Natural killer cell (primary cell): Measurements from ENCODE around the gene CALD1. TPM values are rescaled to one million over a fixed set of nuclear protein-coding genes. Genes with fewer than 3 reads are reported as not detected.

Source experiments
- ATAC-seq, 3 donors: fragments of 150-1000 bp in 2 of 3; fragments of 200-7000 bp in 1 of 3; cut with Tn5 transposase; 1 replicate in 1 of 3; 2 replicates in 2 of 3; pipeline ENCODE4 v1.10.0; 2021; ENCODE audit warnings: mild to moderate bottlenecking in 2 of 3, moderate library complexity in 2 of 3
- DNase-seq, 2 donors: peaks; one replicate each; pipeline versions ENCODE4 v3.0.0 to v3.0.0-alpha.2; 2013 to 2021; ENCODE audit warnings: mixed read lengths in 1 of 2
- H3K27ac ChIP-seq: one replicate; pipeline ENCODE4 v1.5.1; 2013; ENCODE audit warnings: mild to moderate bottlenecking, low read length
- H3K27me3 ChIP-seq: one replicate; pipeline ENCODE4 v1.6.1; 2013; ENCODE audit warnings: low read length; ENCODE audit not compliant: control insufficient read depth, insufficient read depth
- H3K36me3 ChIP-seq: one replicate; pipeline ENCODE4 v1.6.1; 2013; ENCODE audit warnings: low read length; ENCODE audit not compliant: control insufficient read depth, insufficient read depth
- H3K4me1 ChIP-seq: one replicate; pipeline ENCODE4 v1.6.1; 2013; ENCODE audit warnings: low read length; ENCODE audit not compliant: control insufficient read depth, insufficient read depth
- H3K4me3 ChIP-seq: one replicate; pipeline ENCODE4 v1.5.1; 2013; ENCODE audit warnings: low read length
- H3K9me3 ChIP-seq: one replicate; pipeline ENCODE4 v1.6.1; 2013; ENCODE audit warnings: low read length; ENCODE audit not compliant: control insufficient read depth, insufficient read depth
- H3K27ac Mint-ChIP-seq, 2 donors: one replicate each; pipeline ENCODE4 v1.8.0; 2022; ENCODE audit warnings: mild to moderate bottlenecking in 2 of 2, mixed read lengths in 2 of 2, moderate library complexity in 1 of 2
- H3K27me3 Mint-ChIP-seq, 2 donors: one replicate each; pipeline ENCODE4 v1.8.0; 2022; ENCODE audit warnings: low read depth in 2 of 2, mixed read lengths in 2 of 2
- H3K36me3 Mint-ChIP-seq: one replicate; pipeline ENCODE4 v1.8.0; 2022; ENCODE audit warnings: mixed read lengths
- H3K4me1 Mint-ChIP-seq, 2 donors: one replicate each; pipeline ENCODE4 v1.8.0; 2022; ENCODE audit warnings: mixed read lengths in 2 of 2
- H3K4me3 Mint-ChIP-seq: one replicate; pipeline ENCODE4 v1.8.0; 2022; ENCODE audit warnings: mild to moderate bottlenecking, moderate library complexity, mixed read lengths
- H3K9me3 Mint-ChIP-seq, 2 donors: one replicate each; pipeline ENCODE4 v1.8.0; 2022; ENCODE audit warnings: mixed read lengths in 2 of 2
- WGBS: methylation state at CpG from one replicate; pipeline ENCODE4 v1.1.7; 2013; ENCODE audit warnings: missing lambda C conversion rate; ENCODE audit not compliant: insufficient coverage; 5-methylcytosine and 5-hydroxymethylcytosine counted together
- intact Hi-C: fragments of 100-400 bp; cut with micrococcal nuclease; formaldehyde crosslinking; loops from one replicate; pipeline ENCODE4 v1.14.2; 2022
- total RNA-seq, 4 donors: library from RNA; stranded (reverse); fragments of 120-200 nt in 1 of 4; gene quantifications; one replicate each; pipeline versions ENCODE4 v1.2.3 to v1.2.4, GENCODE V29; 2013 to 2022
- TF ChIP-seq, protein P1 (sequence below): fragments of 200-600 bp; IDR thresholded peaks from one replicate; pipeline ENCODE4 v1.8.0; 2022; ENCODE audit warnings: antibody characterized with exemption

CALD1 gene
- total RNA-seq, 3 donors from 2014 or later (not counting 1 experiment from before 2014, with no cell fraction given): 0.14 to 2.5 (median 1.0) TPM

DNA sequence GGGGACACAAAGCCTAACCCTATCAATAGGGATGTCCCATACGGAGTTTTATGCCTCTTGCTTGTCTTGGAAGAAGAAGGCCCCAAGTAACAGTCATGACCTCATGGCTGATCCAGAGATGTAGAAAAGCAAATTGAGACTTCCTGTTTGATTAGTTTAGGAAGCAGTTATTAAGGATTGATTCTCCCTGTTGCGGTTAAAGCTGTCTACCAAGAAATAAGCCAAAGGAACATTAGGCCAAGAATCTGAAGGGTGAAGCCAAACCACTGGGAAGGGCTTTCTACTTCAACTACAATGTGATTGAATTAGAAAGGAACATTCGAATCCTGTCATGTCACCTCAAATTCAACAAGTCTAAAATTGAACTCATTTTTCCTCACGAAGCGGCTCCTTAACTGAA is 146.3 kb downstream of the CALD1 start:
- Mint-ChIP-seq H3K27ac (no peak overlapping the region), H3K36me3 (no peaks in the 10 kb centered on the region), H3K9me3 (no peaks in the 10 kb centered on the region), H3K4me1 (no peaks in the 10 kb centered on the region), H3K27me3 (peaks cover 0 to 3% of the 10 kb centered on the region in 2 donors), H3K4me3 (no peak overlapping the region)
- intact Hi-C loops: no loop called here
- no peak overlapping the region for H3K27ac ChIP-seq
- no peaks in the 10 kb centered on the region for H3K27me3 ChIP-seq
- no peak overlapping the region for H3K4me3 ChIP-seq
- no peak for DNase-seq
- WGBS: 93% methylated on average over 5 of the region's 5 CpGs
- H3K9me3 ChIP-seq: no peaks in the 10 kb centered on the region
- no peak for ATAC-seq
- H3K4me1 ChIP-seq: no peaks in the 10 kb centered on the region
- no peaks in the 10 kb centered on the region for H3K36me3 ChIP-seq
- TF ChIP-seq, protein P1, sequence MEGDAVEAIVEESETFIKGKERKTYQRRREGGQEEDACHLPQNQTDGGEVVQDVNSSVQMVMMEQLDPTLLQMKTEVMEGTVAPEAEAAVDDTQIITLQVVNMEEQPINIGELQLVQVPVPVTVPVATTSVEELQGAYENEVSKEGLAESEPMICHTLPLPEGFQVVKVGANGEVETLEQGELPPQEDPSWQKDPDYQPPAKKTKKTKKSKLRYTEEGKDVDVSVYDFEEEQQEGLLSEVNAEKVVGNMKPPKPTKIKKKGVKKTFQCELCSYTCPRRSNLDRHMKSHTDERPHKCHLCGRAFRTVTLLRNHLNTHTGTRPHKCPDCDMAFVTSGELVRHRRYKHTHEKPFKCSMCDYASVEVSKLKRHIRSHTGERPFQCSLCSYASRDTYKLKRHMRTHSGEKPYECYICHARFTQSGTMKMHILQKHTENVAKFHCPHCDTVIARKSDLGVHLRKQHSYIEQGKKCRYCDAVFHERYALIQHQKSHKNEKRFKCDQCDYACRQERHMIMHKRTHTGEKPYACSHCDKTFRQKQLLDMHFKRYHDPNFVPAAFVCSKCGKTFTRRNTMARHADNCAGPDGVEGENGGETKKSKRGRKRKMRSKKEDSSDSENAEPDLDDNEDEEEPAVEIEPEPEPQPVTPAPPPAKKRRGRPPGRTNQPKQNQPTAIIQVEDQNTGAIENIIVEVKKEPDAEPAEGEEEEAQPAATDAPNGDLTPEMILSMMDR: no peak

GRCh38 chr7:134926396-134926795 is 147.0 kb downstream of the CALD1 start:
- Histone ChIP-seq H3K27ac (no peak overlapping the region), H3K36me3 (no peaks in the 10 kb centered on the region), H3K4me1 (no peaks in the 10 kb centered on the region), H3K9me3 (no peaks in the 10 kb centered on the region), H3K4me3 (no peak overlapping the region), H3K27me3 (no peaks in the 10 kb centered on the region)
- Mint-ChIP-seq H3K27ac (no peak overlapping the region), H3K4me1 (no peaks in the 10 kb centered on the region), H3K9me3 (no peaks in the 10 kb centered on the region), H3K36me3 (no peaks in the 10 kb centered on the region), H3K4me3 (no peak overlapping the region), H3K27me3 (peaks cover 0 to 3% of the 10 kb centered on the region in 2 donors)
- intact Hi-C loops: no loop called here
- ATAC-seq (no peak), DNase-seq (no peak)
- TF ChIP-seq, protein P1: no peak
- WGBS: no CpG with 5 or more reads among the region's 1 CpG

DNA sequence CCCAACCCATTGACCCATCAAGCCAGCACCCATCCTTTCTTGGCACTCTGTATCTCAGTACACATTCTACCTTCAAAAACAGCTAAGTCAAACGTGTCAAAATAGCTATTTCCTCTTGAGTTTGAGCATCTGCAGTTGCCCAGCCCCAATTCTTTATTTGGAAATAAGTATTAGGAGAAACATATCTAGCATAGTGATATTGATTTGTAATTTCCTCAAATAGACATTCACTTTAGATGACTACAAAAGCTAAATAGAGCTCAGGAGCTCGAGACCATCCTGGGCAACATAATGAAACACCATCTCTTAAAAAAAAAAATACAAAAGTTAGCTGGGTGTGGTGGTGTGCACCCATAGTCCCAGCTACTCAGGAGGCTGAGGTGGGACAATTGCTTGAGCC is 147.6 kb downstream of the CALD1 start:
- no peak overlapping the region for H3K4me3 Mint-ChIP-seq
- Histone ChIP-seq H3K4me1 (no peaks in the 10 kb centered on the region), H3K9me3 (no peaks in the 10 kb centered on the region), H3K27me3 (no peaks in the 10 kb centered on the region), H3K27ac (no peak overlapping the region), H3K36me3 (no peaks in the 10 kb centered on the region), H3K4me3 (no peak overlapping the region)
- DNase-seq: no peak
- WGBS: 50% methylated on average over 1 of the region's 2 CpGs
- no peak for ATAC-seq
- intact Hi-C loops: no loop called here
- no peaks in the 10 kb centered on the region for H3K9me3 Mint-ChIP-seq
- no peak overlapping the region for H3K27ac Mint-ChIP-seq
- H3K4me1 Mint-ChIP-seq: no peaks in the 10 kb centered on the region
- H3K27me3 Mint-ChIP-seq: peaks cover 0 to 2% of the 10 kb centered on the region in 2 donors
- no peaks in the 10 kb centered on the region for H3K36me3 Mint-ChIP-seq
- TF ChIP-seq, protein P1: no peak

DNA sequence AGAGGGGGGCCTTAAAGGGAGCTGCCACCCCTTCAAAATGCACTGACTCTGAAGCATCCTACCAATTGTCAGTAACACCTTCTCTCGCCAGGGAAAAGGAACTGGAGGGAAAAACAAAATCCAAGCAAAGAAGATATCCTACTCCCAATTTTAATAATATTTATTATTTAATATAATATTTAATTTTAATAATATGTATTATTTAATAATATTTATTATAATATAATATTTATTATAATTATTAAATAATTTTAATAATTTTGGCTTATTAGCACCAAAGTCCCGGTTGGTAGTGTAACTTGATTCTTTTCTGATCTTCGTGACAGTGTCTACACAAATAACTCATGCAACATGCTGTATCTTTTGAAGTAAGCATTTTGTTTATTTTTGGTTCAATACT is 148.3 kb downstream of the CALD1 start:
- H3K9me3 ChIP-seq: no peaks in the 10 kb centered on the region
- Mint-ChIP-seq H3K36me3 (no peaks in the 10 kb centered on the region), H3K9me3 (no peaks in the 10 kb centered on the region), H3K4me1 (no peaks in the 10 kb centered on the region), H3K4me3 (no peak overlapping the region), H3K27ac (no peak overlapping the region), H3K27me3 (no peaks in the 10 kb centered on the region)
- H3K27me3 ChIP-seq: no peaks in the 10 kb centered on the region
- H3K27ac ChIP-seq: no peak overlapping the region
- TF ChIP-seq, protein P1: no peak
- intact Hi-C loops: no loop called here
- ATAC-seq (no peak), DNase-seq (no peak)
- H3K4me3 ChIP-seq: no peak overlapping the region
- WGBS: 90% methylated on average over 2 of the region's 3 CpGs
- H3K36me3 ChIP-seq: no peaks in the 10 kb centered on the region
- H3K4me1 ChIP-seq: no peaks in the 10 kb centered on the region
